PC-9 (cell line): ENCODE results near the gene SLC38A10. TPM values are rescaled to one million over a fixed set of nuclear protein-coding genes. Genes with fewer than 3 reads are reported as not detected.
A peak's percentile ranks its signal among the peaks of the same experiment; 100 is the strongest.

Experiments
- BruUV-seq: library from RNA; stranded (reverse); fragments of 400-500 nt; replicated peaks from 2 replicates; lab custom pipeline; 2021; lab: Mats Ljungman, UMichigan
- CTCF ChIA-PET: fragments of 300-600 bp; sonication (Branson Sonifier 250); formaldehyde crosslinking; loops from one replicate; lab custom pipeline; 2022; ENCODE audit warnings: antibody characterized with exemption; lab: Charles Lee
- POLR2A ChIA-PET: fragments of 300-600 bp; sonication (Branson Sonifier 250); formaldehyde crosslinking; loops from one replicate; lab custom pipeline; 2022; ENCODE audit warnings: antibody characterized with exemption; ENCODE audit not compliant: unreplicated experiment; lab: Charles Lee
- DNase-seq, 2 experiments: peaks; one replicate each; pipeline versions ENCODE4 v3.0.0 to v3.0.0-alpha.2; 2015 to 2022; ENCODE audit warnings: mixed read lengths in 1 of 2
- H2AFZ ChIP-seq: fragments of 200-600 bp; sonication (generic); 2 replicates; pipeline ENCODE4 v1.8.1; 2017; ENCODE audit warnings: antibody characterized with exemption
- H3F3A ChIP-seq: fragments of 200-600 bp; sonication (generic); 2 replicates; pipeline ENCODE4 v1.8.1; 2017; ENCODE audit warnings: antibody characterized with exemption, mild to moderate bottlenecking, low read depth; ENCODE audit not compliant: insufficient read depth
- H3K27ac ChIP-seq: fragments of 200-600 bp; sonication (generic); 2 replicates; pipeline ENCODE4 v1.6.1; 2016; ENCODE audit warnings: mixed run types
- H3K27me3 ChIP-seq: fragments of 200-600 bp; sonication (generic); 2 replicates; pipeline ENCODE4 v1.6.1; 2016; ENCODE audit warnings: low read depth, mixed run types; ENCODE audit not compliant: insufficient read depth
- H3K36me3 ChIP-seq: fragments of 200-600 bp; sonication (generic); 2 replicates; pipeline ENCODE4 v1.6.1; 2016; ENCODE audit warnings: low read depth, mixed run types
- H3K4me1 ChIP-seq: fragments of 200-600 bp; sonication (generic); replicated peaks from 2 replicates; pipeline ENCODE4 v1.6.1; 2016; ENCODE audit warnings: mixed run types; ENCODE audit not compliant: insufficient read depth
- H3K4me2 ChIP-seq: fragments of 200-600 bp; sonication (generic); 2 replicates; pipeline ENCODE4 v1.6.1; 2017; ENCODE audit warnings: mixed run types
- H3K4me3 ChIP-seq: fragments of 200-600 bp; sonication (generic); 2 replicates; pipeline ENCODE4 v1.6.1; 2016; ENCODE audit warnings: mixed run types
- H3K79me2 ChIP-seq: fragments of 200-600 bp; sonication (generic); 2 replicates; pipeline ENCODE4 v1.6.1; 2017; ENCODE audit warnings: low read depth, mixed run types
- H3K9me2 ChIP-seq: fragments of 200-600 bp; sonication (generic); 2 replicates; pipeline ENCODE4 v1.8.1; 2017; ENCODE audit warnings: mild to moderate bottlenecking; ENCODE audit not compliant: insufficient read depth
- H3K9me3 ChIP-seq: fragments of 200-600 bp; sonication (generic); 2 replicates; pipeline ENCODE4 v1.8.1; 2016; ENCODE audit warnings: low read depth; ENCODE audit not compliant: insufficient read depth
- H4K20me1 ChIP-seq: fragments of 200-600 bp; sonication (generic); 2 replicates; pipeline ENCODE4 v1.8.1; 2017; ENCODE audit not compliant: insufficient read depth
- EZH2 ChIP-seq: fragments of 200-600 bp; sonication (generic); IDR thresholded peaks from 2 replicates; pipeline ENCODE4 v1.8.0; 2017; ENCODE audit warnings: antibody characterized with exemption, low read depth
- intact Hi-C: fragments of 100-400 bp; cut with micrococcal nuclease; formaldehyde crosslinking; loops from one replicate; pipeline ENCODE4 v1.10.0; 2022; ENCODE audit not compliant: unreplicated experiment
- total RNA-seq: library from RNA; stranded (reverse); gene quantifications from 2 replicates; pipeline ENCODE4 v1.2.3, GENCODE V29; 2021
- TF ChIP-seq, protein P1 (sequence below): fragments of 200-600 bp; sonication (generic); conservative IDR thresholded peaks from 2 replicates; pipeline ENCODE4 v1.6.1; 2017; ENCODE audit warnings: mixed run types, antibody characterized with exemption, mild to moderate bottlenecking, moderate library complexity

The SLC38A10 gene
- total RNA-seq, 1 experiment from 2014 or later = 127 TPM

DNA sequence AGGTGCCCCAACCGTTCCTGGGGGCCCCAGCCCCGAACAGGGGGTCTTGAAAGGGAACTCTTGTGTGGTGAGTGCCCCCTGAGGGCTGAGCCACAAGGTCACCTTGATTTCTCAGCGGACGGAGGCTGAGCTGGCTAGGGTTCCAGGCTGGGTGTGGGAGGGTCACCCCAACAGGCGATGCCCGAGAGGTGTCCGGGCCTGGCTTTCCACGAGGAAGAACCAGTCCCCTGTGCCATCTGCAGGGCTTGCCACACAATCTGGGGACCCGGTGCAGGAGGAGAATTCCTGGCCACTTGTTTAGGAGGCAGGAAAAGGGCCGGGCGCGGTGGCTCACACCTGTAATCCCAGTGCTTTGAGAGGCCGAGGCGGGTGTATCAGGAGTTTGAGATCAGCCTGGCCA, 16.8 kb upstream of the SLC38A10 start:
- ChIA-PET POLR2A (no interaction called here), CTCF (no interaction called here)
- Histone ChIP-seq H3K9me2 (no peaks in the 10 kb centered on the region), H3K4me1 (peaks cover 11% of the 10 kb centered on the region), H3K27me3 (no peaks in the 10 kb centered on the region), H3K4me2 (no peak overlapping the region), H3K79me2 (no peaks in the 10 kb centered on the region), H3F3A (peaks cover 15% of the 10 kb centered on the region; the same call in 1 of the 2 replicates), H3K4me3 (no peak overlapping the region), H2AFZ (no peak overlapping the region), H4K20me1 (no peaks in the 10 kb centered on the region), H3K9me3 (no peaks in the 10 kb centered on the region), H3K27ac (no peak overlapping the region), H3K36me3 (no peaks in the 10 kb centered on the region)
- DNase-seq = no peak
- intact Hi-C loops = no loop called here
- no TSS peak for BruUV-seq
- no peak for TF ChIP-seq EZH2
- TF ChIP-seq, protein P1, sequence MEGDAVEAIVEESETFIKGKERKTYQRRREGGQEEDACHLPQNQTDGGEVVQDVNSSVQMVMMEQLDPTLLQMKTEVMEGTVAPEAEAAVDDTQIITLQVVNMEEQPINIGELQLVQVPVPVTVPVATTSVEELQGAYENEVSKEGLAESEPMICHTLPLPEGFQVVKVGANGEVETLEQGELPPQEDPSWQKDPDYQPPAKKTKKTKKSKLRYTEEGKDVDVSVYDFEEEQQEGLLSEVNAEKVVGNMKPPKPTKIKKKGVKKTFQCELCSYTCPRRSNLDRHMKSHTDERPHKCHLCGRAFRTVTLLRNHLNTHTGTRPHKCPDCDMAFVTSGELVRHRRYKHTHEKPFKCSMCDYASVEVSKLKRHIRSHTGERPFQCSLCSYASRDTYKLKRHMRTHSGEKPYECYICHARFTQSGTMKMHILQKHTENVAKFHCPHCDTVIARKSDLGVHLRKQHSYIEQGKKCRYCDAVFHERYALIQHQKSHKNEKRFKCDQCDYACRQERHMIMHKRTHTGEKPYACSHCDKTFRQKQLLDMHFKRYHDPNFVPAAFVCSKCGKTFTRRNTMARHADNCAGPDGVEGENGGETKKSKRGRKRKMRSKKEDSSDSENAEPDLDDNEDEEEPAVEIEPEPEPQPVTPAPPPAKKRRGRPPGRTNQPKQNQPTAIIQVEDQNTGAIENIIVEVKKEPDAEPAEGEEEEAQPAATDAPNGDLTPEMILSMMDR = no peak

DNA sequence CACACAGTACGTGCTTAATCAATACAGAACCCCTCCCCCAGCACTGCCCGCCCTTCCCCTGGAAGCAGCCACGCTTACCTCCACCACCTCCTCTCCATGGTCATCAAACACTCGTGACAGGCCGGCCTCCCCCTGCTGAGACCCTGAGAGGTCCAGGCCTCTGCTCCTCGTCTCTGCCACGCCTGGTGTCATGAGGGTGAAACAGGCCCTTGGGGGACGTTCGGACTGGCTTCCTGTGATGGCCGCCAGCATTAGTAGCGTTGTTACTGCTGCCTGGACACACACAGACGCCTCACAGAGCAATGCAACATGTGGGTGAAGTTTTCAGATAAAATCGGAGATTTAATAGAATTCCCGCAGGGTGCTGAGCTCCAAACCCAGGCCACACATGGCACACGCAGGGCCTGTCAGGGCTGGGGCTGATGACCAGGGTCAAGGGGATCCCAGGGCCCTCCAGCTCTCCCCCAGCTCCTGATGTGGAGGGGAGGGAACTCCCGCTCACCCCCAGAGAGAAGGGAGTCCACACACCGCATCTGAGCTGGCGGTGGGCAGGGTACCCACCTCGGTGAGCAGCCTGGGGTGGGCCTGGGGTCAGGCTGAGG, 15.9 kb upstream of the SLC38A10 start:
- ChIA-PET CTCF (interaction anchor here (0.6 kb wide), 1 partner anchor 15 kb away, joined by 5 read pairs; no protein-coding TSS in a partner anchor), POLR2A (no interaction called here)
- no peaks in the 10 kb centered on the region for H4K20me1 ChIP-seq
- H3K4me1 ChIP-seq = peaks cover 11% of the 10 kb centered on the region
- no peak for DNase-seq
- BruUV-seq = no TSS peak
- H3K9me2 ChIP-seq = no peaks in the 10 kb centered on the region
- intact Hi-C loops = no loop called here
- no peak overlapping the region for H2AFZ ChIP-seq
- TF ChIP-seq, protein P1 = no peak
- TF ChIP-seq EZH2 = no peak
- no peak overlapping the region for H3K27ac ChIP-seq
- H3K79me2 ChIP-seq = no peaks in the 10 kb centered on the region
- H3K4me2 ChIP-seq = no peak overlapping the region
- H3K4me3 ChIP-seq = no peak overlapping the region
- no peaks in the 10 kb centered on the region for H3K36me3 ChIP-seq
- H3F3A ChIP-seq = peaks cover 15% of the 10 kb centered on the region; the same call in 1 of the 2 replicates
- no peaks in the 10 kb centered on the region for H3K27me3 ChIP-seq
- H3K9me3 ChIP-seq = no peaks in the 10 kb centered on the region

DNA sequence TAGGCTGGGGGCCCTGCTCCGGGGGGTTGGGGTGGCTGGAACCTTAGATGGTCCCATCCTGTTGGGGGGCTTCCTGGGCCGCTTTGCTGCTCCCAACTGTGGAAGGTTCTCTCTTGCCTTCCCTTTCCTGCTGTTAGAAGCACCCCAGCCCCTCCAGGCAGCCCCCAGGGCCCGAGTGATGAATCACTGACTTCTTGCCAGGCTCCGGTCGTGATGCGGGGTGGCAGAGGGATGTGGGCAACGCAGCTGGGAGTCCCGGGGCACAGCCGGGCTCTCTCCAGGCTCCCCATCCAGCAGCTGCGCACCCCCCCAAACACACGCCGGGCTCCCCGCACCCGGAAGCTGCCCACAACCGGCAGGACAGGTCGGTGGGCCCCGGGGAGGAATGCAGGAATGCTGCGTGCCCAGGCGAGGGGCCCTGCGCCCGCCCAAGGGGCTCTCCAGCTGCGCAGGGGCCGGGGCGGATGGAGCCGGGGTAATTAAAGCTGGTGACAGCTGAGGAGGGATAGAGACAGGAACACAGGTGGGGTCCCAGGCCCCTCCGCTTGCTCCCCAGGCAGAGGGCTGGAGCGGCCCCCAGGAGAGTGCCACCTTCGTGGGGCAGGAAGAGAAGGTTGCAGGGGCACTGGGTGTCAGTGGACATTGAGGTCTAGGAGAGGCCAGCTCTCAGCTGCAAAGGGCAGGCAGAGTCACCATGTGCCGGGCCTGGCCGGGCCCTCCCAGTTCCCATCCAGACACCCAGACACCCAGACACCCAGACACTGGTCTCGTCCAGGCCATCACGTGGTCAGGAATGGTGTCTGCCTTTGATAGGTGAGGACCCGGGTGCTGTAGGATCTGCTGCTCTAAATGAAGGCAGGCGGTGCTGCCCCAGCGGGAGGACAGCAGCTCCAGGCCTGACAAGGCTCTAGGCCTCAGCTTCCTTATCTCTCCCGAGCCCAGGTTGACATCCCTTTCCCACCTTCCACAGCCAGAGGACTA, 15.0 kb upstream of the SLC38A10 start:
- Histone ChIP-seq H4K20me1 (no peaks in the 10 kb centered on the region), H3K4me3 (peak overlapping the region; percentile 39; the same call in 1 of the 2 replicates), H3F3A (peaks cover 15% of the 10 kb centered on the region; the same call in 1 of the 2 replicates), H2AFZ (no peak overlapping the region), H3K4me2 (peak overlapping the region; percentile 75), H3K36me3 (no peaks in the 10 kb centered on the region), H3K9me2 (no peaks in the 10 kb centered on the region), H3K9me3 (no peaks in the 10 kb centered on the region), H3K4me1 (peaks cover 11% of the 10 kb centered on the region), H3K27ac (peak overlapping the region; percentile 38; the same call in 1 of the 2 replicates), H3K79me2 (no peaks in the 10 kb centered on the region), H3K27me3 (no peaks in the 10 kb centered on the region)
- TF ChIP-seq, protein P1 = no peak
- TF ChIP-seq EZH2 = no peak
- peak in 1 of 2 experiments; percentile 48 for DNase-seq
- no TSS peak for BruUV-seq
- POLR2A ChIA-PET = interaction anchor here (0.6 to 1.1 kb wide), 5 partner anchors 19 to 925 kb away, joined by 4 to 6 read pairs (median 4); partner anchors contain the start of gene BAHCC1
- CTCF ChIA-PET = interaction anchor here (0.6 to 1.5 kb wide), 5 partner anchors 14 to 175 kb away, joined by 3 to 7 read pairs (median 4); no protein-coding TSS in a partner anchor
- intact Hi-C loops = loop anchor here (1.0 to 2.0 kb wide), 4 partner anchors 19 to 174 kb away; no protein-coding TSS in a partner anchor
